Breast epithelium (tissue), 3 donors: ENCODE data around the gene BFSP2.

Experiments
- POLR2A ChIP-seq: fragments of 450-650 bp; IDR thresholded peaks from one replicate; pipeline ENCODE4 v1.6.1; 2016; ENCODE audit warnings: antibody characterized with exemption, mild to moderate bottlenecking, moderate library complexity
- POLR2AphosphoS5 ChIP-seq, 3 donors: sonication (generic); formaldehyde crosslinking; IDR thresholded peaks; one replicate each; pipeline ENCODE4 v1.6.1; 2017; ENCODE audit warnings: antibody characterized with exemption in 3 of 3
- TF ChIP-seq, protein P1 (sequence below), 3 donors: fragments of 450-650 bp; IDR thresholded peaks; one replicate each; pipeline ENCODE4 v1.5.1; 2016 to 2017; ENCODE audit warnings: antibody characterized with exemption in 3 of 3, mild to moderate bottlenecking in 3 of 3, moderate library complexity in 3 of 3

- TF ChIP-seq POLR2AphosphoS5 (IDR thresholded peaks at IDR 0.05) = peak in 1 of 3 donors; percentile 30
- TF ChIP-seq, protein P1, sequence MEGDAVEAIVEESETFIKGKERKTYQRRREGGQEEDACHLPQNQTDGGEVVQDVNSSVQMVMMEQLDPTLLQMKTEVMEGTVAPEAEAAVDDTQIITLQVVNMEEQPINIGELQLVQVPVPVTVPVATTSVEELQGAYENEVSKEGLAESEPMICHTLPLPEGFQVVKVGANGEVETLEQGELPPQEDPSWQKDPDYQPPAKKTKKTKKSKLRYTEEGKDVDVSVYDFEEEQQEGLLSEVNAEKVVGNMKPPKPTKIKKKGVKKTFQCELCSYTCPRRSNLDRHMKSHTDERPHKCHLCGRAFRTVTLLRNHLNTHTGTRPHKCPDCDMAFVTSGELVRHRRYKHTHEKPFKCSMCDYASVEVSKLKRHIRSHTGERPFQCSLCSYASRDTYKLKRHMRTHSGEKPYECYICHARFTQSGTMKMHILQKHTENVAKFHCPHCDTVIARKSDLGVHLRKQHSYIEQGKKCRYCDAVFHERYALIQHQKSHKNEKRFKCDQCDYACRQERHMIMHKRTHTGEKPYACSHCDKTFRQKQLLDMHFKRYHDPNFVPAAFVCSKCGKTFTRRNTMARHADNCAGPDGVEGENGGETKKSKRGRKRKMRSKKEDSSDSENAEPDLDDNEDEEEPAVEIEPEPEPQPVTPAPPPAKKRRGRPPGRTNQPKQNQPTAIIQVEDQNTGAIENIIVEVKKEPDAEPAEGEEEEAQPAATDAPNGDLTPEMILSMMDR (IDR thresholded peaks at IDR 0.05) = no peak
- TF ChIP-seq POLR2A = no peak
These were observed 74.5 kb downstream of the BFSP2 start for GRCh38 chr3:133474251-133474801.
